ENCODE data around the gene AADACL4.

GRCh38 chr1:12661606-12662219 lies 17.8 kb downstream of the AADACL4 start:
- TF ChIP-seq CTCF (IDR thresholded peaks at IDR 0.05; ENCODE audit: low read depth, low read length) (no peak), EZH2phosphoT487 (IDR thresholded peaks at IDR 0.05; ENCODE audit: low read depth) (no peak)

Measured in OCI-LY3 (cell line).